ENCODE results near the gene CD27.

The CD27 gene

GRCh38 chr12:6493497-6494257 lies 48.9 kb downstream of the CD27 start, which contains the start of gene NCAPD2 (continued):
- TF ChIP-seq ZNF239 (tag by site-specific recombination; IDR thresholded peaks at IDR 0.05): peak; percentile 31; the same call in 1 of the 2 replicates
- TF ChIP-seq SP7 (tag by site-specific recombination; IDR thresholded peaks at IDR 0.05): peak; percentile 27; the same call in 1 of the 2 replicates
- no peak for TF ChIP-seq ZNF548 (tag by site-specific recombination; IDR thresholded peaks at IDR 0.05)
- TF ChIP-seq OSR2 (tag by site-specific recombination; IDR thresholded peaks at IDR 0.05): no peak
- 0 out of 2 replicates have a peak, but pooled peaks have one; percentile 28 for TF ChIP-seq ZNF777 (tag by site-specific recombination; IDR thresholded peaks at IDR 0.05; ENCODE audit: borderline replicate concordance)
- TF ChIP-seq ZNF311 (tag by site-specific recombination; IDR thresholded peaks at IDR 0.05; ENCODE audit: borderline replicate concordance): no peak
- 0 out of 2 replicates have a peak, but pooled peaks have one; percentile 36 for TF ChIP-seq ZBTB7A (tag by site-specific recombination; IDR thresholded peaks at IDR 0.05; ENCODE audit: low read depth)
- TF ChIP-seq TSHZ1 (tag by site-specific recombination; IDR thresholded peaks at IDR 0.05; ENCODE audit: borderline replicate concordance): no peak
- TF ChIP-seq ZNF148 (tag by site-specific recombination; IDR thresholded peaks at IDR 0.05; ENCODE audit: borderline replicate concordance): no peak
- peak; percentile 11; the same call in 1 of the 2 replicates for TF ChIP-seq ZNF629 (tag by site-specific recombination; IDR thresholded peaks at IDR 0.05)
- TF ChIP-seq HIC1 (tag by site-specific recombination; IDR thresholded peaks at IDR 0.05): 0 out of 2 replicates have a peak, but pooled peaks have one; percentile 31
- peak; percentile 3; the same call in 1 of the 2 replicates for TF ChIP-seq ZNF692 (tag by site-specific recombination; IDR thresholded peaks at IDR 0.05)
- TF ChIP-seq ZSCAN30 (tag by site-specific recombination; IDR thresholded peaks at IDR 0.05): 0 out of 2 replicates have a peak, but pooled peaks have one; percentile 29
- no peak for TF ChIP-seq ZNF530 (tag by site-specific recombination; IDR thresholded peaks at IDR 0.05; ENCODE audit: low read depth)
- TF ChIP-seq BCL11A (tag by site-specific recombination; IDR thresholded peaks at IDR 0.05; ENCODE audit: low read depth): peak; percentile 97
- TF ChIP-seq ZNF366 (tag by site-specific recombination; conservative IDR thresholded peaks at IDR 0.05): 0 out of 2 replicates have a peak, but pooled peaks have one; percentile 9
- TF ChIP-seq SCRT1 (tag by site-specific recombination; IDR thresholded peaks at IDR 0.05; ENCODE audit: borderline replicate concordance): no peak
- TF ChIP-seq ZNF18 (tag by site-specific recombination; IDR thresholded peaks at IDR 0.05): peak; percentile 36; the same call in 1 of the 2 replicates
- peak; percentile 33 for TF ChIP-seq ZBTB26 (tag by site-specific recombination; optimal IDR thresholded peaks at IDR 0.05)
- no peak for TF ChIP-seq ZNF140 (tag by site-specific recombination; IDR thresholded peaks at IDR 0.05)
- peak; percentile 45; the same call in 1 of the 2 replicates for TF ChIP-seq ZNF580 (tag by site-specific recombination; IDR thresholded peaks at IDR 0.05)
- no peak for TF ChIP-seq ZNF133 (tag by site-specific recombination; IDR thresholded peaks at IDR 0.05)
